ENCODE data around the gene CEP19.

The CEP19 gene

DNA sequence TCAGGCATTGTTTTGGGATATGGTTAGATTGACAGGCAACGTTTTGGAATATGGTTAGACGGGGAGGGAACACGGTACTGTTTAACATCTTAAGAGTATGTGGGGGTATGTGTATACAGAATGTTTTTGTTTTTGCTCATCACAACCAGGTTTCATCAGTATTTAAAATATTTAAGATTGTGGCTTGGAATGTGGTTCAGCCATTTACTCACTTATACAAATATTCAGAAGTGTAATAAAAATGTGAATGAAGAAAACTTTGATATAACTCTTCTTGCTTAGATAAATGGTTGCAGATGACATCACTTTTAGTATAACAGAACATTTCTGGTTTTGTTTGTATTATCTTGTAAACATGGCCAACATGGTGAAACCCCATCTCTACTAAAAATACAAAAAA lies 23.7 kb upstream of the CEP19 start:
- TF ChIP-seq GATA3 (IDR thresholded peaks at IDR 0.05; ENCODE audit: low read depth, low read length) (no peak), GATA2 (IDR thresholded peaks at IDR 0.05; ENCODE audit: low read depth, low read length) (no peak)

- TF ChIP-seq GATA3 (IDR thresholded peaks at IDR 0.05; ENCODE audit: low read depth, low read length): no peak
Observed at GRCh38 chr3:196726788-196727675, 15.0 kb upstream of the CEP19 start.

DNA sequence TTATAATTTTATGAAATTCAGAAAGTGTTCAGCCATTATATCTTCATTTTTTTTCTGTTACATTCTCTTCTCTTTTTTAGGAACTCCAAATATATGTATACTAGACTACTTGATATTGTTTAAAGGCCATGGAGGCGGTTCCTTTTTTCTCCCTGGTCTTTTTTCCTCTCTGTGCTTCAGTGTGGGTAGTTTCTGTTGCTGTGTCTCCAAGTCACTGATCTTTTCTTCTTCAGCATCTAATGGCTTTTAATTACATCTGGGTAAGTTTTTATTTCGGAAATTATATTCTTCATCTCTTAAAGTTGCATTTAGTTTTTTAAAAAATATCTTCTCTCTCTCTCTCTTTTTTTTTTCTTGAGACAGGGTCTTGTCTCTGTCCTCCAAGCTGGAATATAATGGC lies 9.0 kb upstream of the CEP19 start:
- TF ChIP-seq GATA3 (IDR thresholded peaks at IDR 0.05; ENCODE audit: low read depth, low read length) (no peak), GATA2 (IDR thresholded peaks at IDR 0.05; ENCODE audit: low read depth, low read length) (no peak)

DNA sequence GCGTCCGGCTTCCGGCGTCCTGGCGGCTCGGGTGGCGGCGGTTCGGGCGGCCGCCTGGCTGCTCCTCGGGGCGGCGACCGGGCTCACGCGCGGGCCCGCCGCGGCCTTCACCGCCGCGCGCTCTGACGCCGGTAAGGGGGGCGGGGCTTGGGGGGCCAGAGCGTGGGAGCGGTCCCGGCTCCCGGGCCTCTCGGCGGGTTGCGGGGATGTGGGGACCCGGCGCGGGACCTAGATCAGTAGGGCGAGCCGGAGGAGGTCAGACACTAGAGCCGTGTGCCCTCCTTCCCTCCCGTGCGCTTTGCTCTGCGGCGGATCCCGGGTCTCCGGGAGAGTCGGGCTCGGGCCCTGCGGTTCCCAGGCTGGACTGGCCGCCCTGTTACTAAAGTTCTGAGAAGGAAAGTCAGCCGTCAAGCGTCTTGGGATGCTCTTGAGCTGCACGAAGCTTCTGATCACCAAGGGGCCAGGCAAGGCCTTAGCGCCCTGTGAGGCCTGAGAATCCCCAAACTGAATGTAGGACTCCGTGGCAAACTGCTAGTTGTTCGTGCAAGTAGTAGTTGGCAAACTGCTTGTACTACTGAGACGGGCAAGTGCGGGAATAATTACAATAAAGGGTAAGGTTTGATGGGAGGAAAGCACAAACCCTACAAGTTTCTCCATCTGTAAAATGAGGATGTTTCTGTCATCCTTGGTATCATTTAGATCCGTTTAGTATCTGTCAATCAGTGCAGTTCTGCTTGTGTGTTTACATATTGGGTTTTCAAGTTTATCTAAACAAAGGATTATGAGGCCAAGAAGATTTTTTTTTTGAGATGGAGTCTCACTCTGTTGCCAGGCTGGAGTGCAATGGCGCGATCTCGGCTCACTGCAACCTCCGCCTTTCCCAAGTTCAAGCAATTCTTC lies 714 bp upstream of the CEP19 start:
- TF ChIP-seq GATA3 (IDR thresholded peaks at IDR 0.05; ENCODE audit: low read depth, low read length) (no peak), GATA2 (IDR thresholded peaks at IDR 0.05; ENCODE audit: low read depth, low read length) (no peak)

DNA sequence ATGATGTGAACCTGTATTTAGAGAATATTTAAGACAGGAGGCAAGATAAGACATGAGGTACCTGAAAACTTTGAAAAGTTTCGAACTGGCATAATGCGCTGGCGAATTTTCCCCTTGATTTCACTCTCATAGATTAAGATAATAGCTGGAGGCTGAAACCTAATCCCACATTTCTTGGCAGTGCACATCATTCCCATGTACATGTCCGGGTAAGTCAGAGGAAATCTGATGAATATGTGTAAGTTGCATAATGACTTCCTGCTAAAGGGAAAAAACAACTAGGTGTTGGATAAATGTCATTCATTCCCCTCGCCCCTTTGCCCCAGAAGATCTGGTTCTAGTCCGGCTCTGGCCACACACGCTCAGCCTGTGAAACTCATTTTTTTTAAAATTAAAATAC lies 3.6 kb downstream of the CEP19 start:
- no peak for TF ChIP-seq GATA3 (IDR thresholded peaks at IDR 0.05; ENCODE audit: low read depth, low read length)
- TF ChIP-seq GATA2 (IDR thresholded peaks at IDR 0.05; ENCODE audit: low read depth, low read length): no peak

- TF ChIP-seq GATA2 (IDR thresholded peaks at IDR 0.05; ENCODE audit: low read depth, low read length) (no peak), GATA3 (IDR thresholded peaks at IDR 0.05; ENCODE audit: low read depth, low read length) (no peak)
Observed at GRCh38 chr3:196707566-196707965, 4.5 kb downstream of the CEP19 start.

GRCh38 chr3:196706731-196707130 lies 5.3 kb downstream of the CEP19 start:
- TF ChIP-seq GATA2 (IDR thresholded peaks at IDR 0.05; ENCODE audit: low read depth, low read length): no peak
- TF ChIP-seq GATA3 (IDR thresholded peaks at IDR 0.05; ENCODE audit: low read depth, low read length): no peak

- TF ChIP-seq GATA3 (IDR thresholded peaks at IDR 0.05; ENCODE audit: low read depth, low read length): no peak
- TF ChIP-seq GATA2 (IDR thresholded peaks at IDR 0.05; ENCODE audit: low read depth, low read length): no peak
Observed at GRCh38 chr3:196706327-196706726, 5.7 kb downstream of the CEP19 start.

DNA sequence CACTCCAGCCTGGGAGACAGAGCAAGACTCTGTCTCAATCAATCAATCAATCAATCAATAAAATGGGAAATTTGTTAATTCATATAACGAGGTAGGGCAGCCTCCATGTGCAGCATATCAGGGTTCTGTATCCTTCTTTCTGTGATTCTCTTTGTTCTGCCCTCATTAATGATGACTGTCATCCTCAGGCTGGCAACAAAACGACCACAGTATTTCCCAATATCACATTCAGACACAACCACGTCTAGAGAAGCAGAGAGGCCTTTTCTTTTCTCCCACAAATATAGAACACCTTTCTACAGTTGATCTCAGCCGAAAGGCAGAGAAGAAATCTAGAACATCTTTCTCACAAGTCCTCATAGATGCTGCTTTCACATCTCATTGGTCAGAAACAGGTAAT lies 11.2 kb downstream of the CEP19 start:
- TF ChIP-seq GATA3 (IDR thresholded peaks at IDR 0.05; ENCODE audit: low read depth, low read length): no peak
- no peak for TF ChIP-seq GATA2 (IDR thresholded peaks at IDR 0.05; ENCODE audit: low read depth, low read length)

DNA sequence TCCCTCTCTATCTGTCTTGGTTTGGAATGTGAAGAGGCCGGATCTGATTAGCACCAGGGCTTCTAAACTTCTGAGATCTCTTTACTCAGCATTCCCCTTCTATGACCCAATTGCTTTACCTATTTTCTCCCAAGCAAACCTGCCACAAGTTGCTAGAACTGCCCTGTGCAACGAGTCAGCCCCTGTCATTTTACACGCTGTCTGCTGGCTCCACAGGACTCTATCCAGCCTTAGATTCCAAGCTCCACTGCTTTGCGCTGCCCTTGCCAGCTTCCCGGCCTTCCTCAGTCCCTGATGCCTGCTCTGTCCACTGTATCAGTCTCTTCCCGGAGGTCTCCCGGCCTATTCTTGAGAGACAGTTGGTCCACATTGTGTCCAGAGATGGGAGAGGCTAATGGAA lies 12.3 kb downstream of the CEP19 start:
- TF ChIP-seq GATA3 (IDR thresholded peaks at IDR 0.05; ENCODE audit: low read depth, low read length): no peak
- TF ChIP-seq GATA2 (IDR thresholded peaks at IDR 0.05; ENCODE audit: low read depth, low read length): no peak

DNA sequence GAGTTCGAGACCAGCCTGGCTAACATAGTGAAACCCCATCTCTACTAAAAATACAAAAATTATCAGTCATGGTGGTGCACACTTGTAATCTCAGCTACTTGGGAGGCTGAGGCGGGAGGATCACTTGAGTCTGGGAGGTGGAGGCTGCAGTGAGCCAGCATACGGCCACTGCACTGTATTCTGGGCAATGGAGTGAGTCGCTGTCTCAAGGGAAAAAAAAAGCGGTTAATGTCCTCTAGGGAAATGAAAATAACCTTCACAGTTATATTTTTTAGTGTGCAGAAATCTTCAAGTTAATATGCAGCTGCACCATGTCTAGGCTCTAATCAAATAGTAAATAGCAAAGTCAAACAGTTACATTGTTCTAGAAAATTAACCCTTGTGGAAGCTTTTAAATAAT lies 14.8 kb downstream of the CEP19 start:
- TF ChIP-seq GATA2 (IDR thresholded peaks at IDR 0.05; ENCODE audit: low read depth, low read length) (no peak), GATA3 (IDR thresholded peaks at IDR 0.05; ENCODE audit: low read depth, low read length) (no peak)

- no peak for TF ChIP-seq GATA2 (IDR thresholded peaks at IDR 0.05; ENCODE audit: low read depth, low read length)
- no peak for TF ChIP-seq GATA3 (IDR thresholded peaks at IDR 0.05; ENCODE audit: low read depth, low read length)
Observed at GRCh38 chr3:196695849-196696226, 16.2 kb downstream of the CEP19 start.

- TF ChIP-seq GATA3 (IDR thresholded peaks at IDR 0.05; ENCODE audit: low read depth, low read length): no peak
- TF ChIP-seq GATA2 (IDR thresholded peaks at IDR 0.05; ENCODE audit: low read depth, low read length): no peak
Observed at GRCh38 chr3:196694941-196695848, 16.9 kb downstream of the CEP19 start.

- TF ChIP-seq GATA3 (IDR thresholded peaks at IDR 0.05; ENCODE audit: low read depth, low read length) (no peak), GATA2 (IDR thresholded peaks at IDR 0.05; ENCODE audit: low read depth, low read length) (no peak)
Observed at GRCh38 chr3:196694202-196694638, 17.8 kb downstream of the CEP19 start.
